ENCODE data around the gene IBTK.
"Not testable (repeated sequence)": the region's sequence is repeated elsewhere in the genome, so short reads cannot be mapped to it uniquely, and the experiment has no call there.

Gene IBTK

DNA sequence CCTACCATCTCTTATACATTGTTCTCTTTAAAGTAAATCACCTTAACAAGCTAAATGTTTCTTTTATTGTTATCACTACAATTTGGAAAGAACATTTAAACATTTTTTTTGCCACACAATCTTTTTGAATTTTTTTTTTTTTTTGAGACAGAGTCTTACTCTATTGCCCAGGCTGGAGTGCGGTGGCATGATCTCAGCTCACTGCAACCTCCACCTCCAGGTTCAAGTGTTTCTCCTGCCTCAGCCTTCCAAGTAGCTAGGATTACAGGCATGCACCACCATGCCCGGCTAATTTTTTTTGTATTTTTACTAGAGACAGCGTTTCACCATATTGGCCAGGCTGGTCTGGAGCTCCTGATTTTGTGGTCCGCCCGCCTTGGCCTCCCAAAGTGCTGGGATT is 50.3 kb downstream of the IBTK start:
- H3K36me3 ChIP-seq (ENCODE audit: control insufficient read depth, low read depth, low read length): peaks cover 74% of the 10 kb centered on the region
- not testable (repeated sequence) for H3K27me3 ChIP-seq (ENCODE audit: control insufficient read depth, insufficient read depth, low read length); H3K4me3 ChIP-seq (ENCODE audit: low read length)

GRCh38 chr6:82196161-82196560 is 51.4 kb downstream of the IBTK start:
- H3K27me3 ChIP-seq (ENCODE audit: control insufficient read depth, insufficient read depth, low read length): no peaks in the 10 kb centered on the region
- H3K36me3 ChIP-seq (ENCODE audit: control insufficient read depth, low read depth, low read length): peaks cover 76% of the 10 kb centered on the region
- no peak overlapping the region for H3K9ac ChIP-seq (ENCODE audit: low read length)
- no peak overlapping the region for H3K4me3 ChIP-seq (ENCODE audit: low read length)
- no peaks in the 10 kb centered on the region for H3K9me3 ChIP-seq (ENCODE audit: control insufficient read depth, low read depth, low read length)
- no peaks in the 10 kb centered on the region for H3K4me1 ChIP-seq (ENCODE audit: control insufficient read depth, low read depth, low read length)
- H3K27ac ChIP-seq (ENCODE audit: low read length): no peak overlapping the region

More for the DNA sequence above, 50.3 kb downstream of the IBTK start:
- not testable (repeated sequence) for H3K4me1 ChIP-seq (ENCODE audit: control insufficient read depth, low read depth, low read length); H3K27ac ChIP-seq (ENCODE audit: low read length); H3K9ac ChIP-seq (ENCODE audit: low read length); H3K9me3 ChIP-seq (ENCODE audit: control insufficient read depth, low read depth, low read length)

DNA sequence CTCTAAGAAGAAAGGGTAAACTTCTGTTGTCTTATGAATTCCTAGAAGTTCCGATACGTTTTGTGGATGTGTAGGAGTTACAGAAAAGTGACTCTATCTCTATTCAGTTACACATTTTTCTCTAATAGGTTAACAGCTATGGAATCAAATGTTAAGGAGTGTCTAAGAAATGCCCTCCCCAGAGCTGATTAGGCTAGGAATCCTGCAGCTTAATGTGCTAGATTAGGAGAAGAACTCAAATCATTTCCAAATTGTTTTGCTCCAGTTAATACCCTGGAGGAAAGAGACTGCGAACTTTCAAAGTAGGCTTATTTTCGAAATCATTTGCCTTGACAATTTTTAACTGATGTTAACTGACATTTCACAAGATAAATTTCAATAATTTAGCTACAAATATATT is 51.9 kb downstream of the IBTK start:
- H3K27ac ChIP-seq (ENCODE audit: low read length): no peak overlapping the region
- H3K27me3 ChIP-seq (ENCODE audit: control insufficient read depth, insufficient read depth, low read length): no peaks in the 10 kb centered on the region
- no peak overlapping the region for H3K4me3 ChIP-seq (ENCODE audit: low read length)
- H3K9me3 ChIP-seq (ENCODE audit: control insufficient read depth, low read depth, low read length): no peaks in the 10 kb centered on the region
- H3K4me1 ChIP-seq (ENCODE audit: control insufficient read depth, low read depth, low read length): no peaks in the 10 kb centered on the region
- H3K9ac ChIP-seq (ENCODE audit: low read length): no peak overlapping the region
- H3K36me3 ChIP-seq (ENCODE audit: control insufficient read depth, low read depth, low read length): peaks cover 77% of the 10 kb centered on the region

DNA sequence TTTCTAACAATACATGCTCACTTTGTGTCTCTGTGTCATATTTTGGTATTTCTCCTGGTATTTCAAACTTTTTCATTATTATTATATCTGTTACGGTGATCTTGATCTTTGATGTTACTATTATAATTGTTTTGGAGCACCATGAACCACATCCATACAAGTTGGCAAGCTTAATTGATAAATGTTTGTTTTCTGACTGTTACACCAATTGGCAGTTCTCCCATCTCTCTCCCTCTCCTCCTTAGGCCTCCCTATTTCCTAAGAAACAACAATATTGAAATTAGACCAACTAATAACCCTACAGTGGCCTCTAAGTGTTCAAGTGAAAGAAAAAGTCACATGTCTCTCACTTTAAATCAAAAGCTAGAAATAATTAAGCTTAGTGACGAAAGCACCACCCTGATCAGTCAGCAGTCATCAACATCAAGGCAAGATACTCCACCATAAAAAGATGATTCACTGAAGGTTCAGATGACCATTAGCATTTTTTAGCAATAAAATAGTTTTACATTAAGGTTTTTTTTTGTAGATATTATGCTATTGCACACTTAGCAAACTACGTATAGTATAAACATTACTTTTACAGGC is 61.5 kb downstream of the IBTK start:
- Histone ChIP-seq H3K9ac (ENCODE audit: low read length) (no peak overlapping the region), H3K27ac (ENCODE audit: low read length) (no peak overlapping the region), H3K36me3 (ENCODE audit: control insufficient read depth, low read depth, low read length) (peaks cover 34% of the 10 kb centered on the region), H3K27me3 (ENCODE audit: control insufficient read depth, insufficient read depth, low read length) (no peaks in the 10 kb centered on the region), H3K4me1 (ENCODE audit: control insufficient read depth, low read depth, low read length) (no peaks in the 10 kb centered on the region), H3K9me3 (ENCODE audit: control insufficient read depth, low read depth, low read length) (no peaks in the 10 kb centered on the region), H3K4me3 (ENCODE audit: low read length) (no peak overlapping the region)

GRCh38 chr6:82183642-82184282 is 63.8 kb downstream of the IBTK start:
- Histone ChIP-seq H3K4me3 (ENCODE audit: low read length) (no peak overlapping the region), H3K9me3 (ENCODE audit: control insufficient read depth, low read depth, low read length) (no peaks in the 10 kb centered on the region), H3K4me1 (ENCODE audit: control insufficient read depth, low read depth, low read length) (no peaks in the 10 kb centered on the region), H3K9ac (ENCODE audit: low read length) (no peak overlapping the region), H3K36me3 (ENCODE audit: control insufficient read depth, low read depth, low read length) (peaks cover 25% of the 10 kb centered on the region), H3K27me3 (ENCODE audit: control insufficient read depth, insufficient read depth, low read length) (no peaks in the 10 kb centered on the region), H3K27ac (ENCODE audit: low read length) (no peak overlapping the region)

GRCh38 chr6:82182756-82183155 is 64.8 kb downstream of the IBTK start:
- Histone ChIP-seq H3K27me3 (ENCODE audit: control insufficient read depth, insufficient read depth, low read length) (no peaks in the 10 kb centered on the region), H3K36me3 (ENCODE audit: control insufficient read depth, low read depth, low read length) (peaks cover 22% of the 10 kb centered on the region), H3K9me3 (ENCODE audit: control insufficient read depth, low read depth, low read length) (no peaks in the 10 kb centered on the region), H3K4me3 (ENCODE audit: low read length) (no peak overlapping the region), H3K4me1 (ENCODE audit: control insufficient read depth, low read depth, low read length) (no peaks in the 10 kb centered on the region), H3K27ac (ENCODE audit: low read length) (no peak overlapping the region), H3K9ac (ENCODE audit: low read length) (no peak overlapping the region)

DNA sequence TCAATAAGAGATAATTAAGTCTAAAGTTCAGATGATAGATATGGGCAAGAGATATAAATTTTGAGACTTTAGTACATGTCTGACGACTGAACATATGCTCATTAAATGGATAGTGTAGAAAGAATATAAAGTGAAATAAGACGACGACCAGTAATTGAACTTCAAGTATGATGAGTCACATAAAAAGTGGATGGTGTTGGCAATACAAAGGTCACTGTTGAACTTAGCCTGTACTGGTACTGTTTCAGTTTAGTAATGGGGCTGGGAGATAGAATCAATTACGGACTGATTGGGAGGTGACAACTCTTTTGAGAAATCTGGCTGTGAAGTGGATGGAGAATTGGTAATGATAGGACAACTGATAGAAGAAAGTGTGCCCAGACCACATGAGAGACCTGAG is 68.1 kb downstream of the IBTK start:
- Histone ChIP-seq H3K27me3 (ENCODE audit: control insufficient read depth, insufficient read depth, low read length) (no peaks in the 10 kb centered on the region), H3K9me3 (ENCODE audit: control insufficient read depth, low read depth, low read length) (no peaks in the 10 kb centered on the region), H3K36me3 (ENCODE audit: control insufficient read depth, low read depth, low read length) (peaks cover 15% of the 10 kb centered on the region), H3K27ac (ENCODE audit: low read length) (no peak overlapping the region), H3K4me1 (ENCODE audit: control insufficient read depth, low read depth, low read length) (no peaks in the 10 kb centered on the region), H3K9ac (ENCODE audit: low read length) (no peak overlapping the region), H3K4me3 (ENCODE audit: low read length) (no peak overlapping the region)

- H3K4me3 ChIP-seq (ENCODE audit: low read length): no peak overlapping the region
- H3K27me3 ChIP-seq (ENCODE audit: control insufficient read depth, insufficient read depth, low read length): no peaks in the 10 kb centered on the region
- H3K27ac ChIP-seq (ENCODE audit: low read length): no peak overlapping the region
- no peak overlapping the region for H3K9ac ChIP-seq (ENCODE audit: low read length)
- no peaks in the 10 kb centered on the region for H3K4me1 ChIP-seq (ENCODE audit: control insufficient read depth, low read depth, low read length)
- H3K36me3 ChIP-seq (ENCODE audit: control insufficient read depth, low read depth, low read length): peaks cover 15% of the 10 kb centered on the region
- H3K9me3 ChIP-seq (ENCODE audit: control insufficient read depth, low read depth, low read length): no peaks in the 10 kb centered on the region
Observed at GRCh38 chr6:82178759-82179112, 68.8 kb downstream of the IBTK start.

DNA sequence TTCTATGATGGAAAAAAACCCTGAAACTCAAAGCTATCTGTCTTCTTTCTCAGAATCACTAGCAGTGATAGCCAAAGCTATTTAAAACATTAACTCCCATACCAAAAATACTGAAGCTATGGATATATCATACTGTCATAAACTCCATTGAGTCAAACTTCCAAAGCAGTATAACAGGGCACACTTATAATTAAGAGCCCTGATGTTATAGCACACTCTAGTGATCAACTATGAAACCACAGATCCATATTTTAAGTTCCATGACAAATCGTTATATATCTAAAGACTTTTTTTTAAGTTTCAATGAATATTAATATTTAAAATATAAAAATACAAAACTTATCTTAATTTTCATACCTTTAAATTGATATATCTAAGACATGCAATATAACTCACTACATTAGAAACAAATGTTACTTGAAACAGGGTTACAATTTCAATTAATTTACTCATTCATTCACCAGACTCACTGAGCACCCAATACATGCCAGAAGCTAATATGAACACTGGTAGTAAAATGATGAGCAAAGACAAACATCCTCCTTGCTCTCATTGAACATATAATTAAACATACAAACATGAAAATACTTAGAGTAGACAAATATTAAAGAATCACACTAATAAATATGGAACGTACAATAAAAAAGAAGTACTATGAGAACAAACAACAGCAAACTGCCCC is 69.3 kb downstream of the IBTK start:
- no peaks in the 10 kb centered on the region for H3K4me1 ChIP-seq (ENCODE audit: control insufficient read depth, low read depth, low read length)
- H3K36me3 ChIP-seq (ENCODE audit: control insufficient read depth, low read depth, low read length): peaks cover 13% of the 10 kb centered on the region
- H3K9ac ChIP-seq (ENCODE audit: low read length): no peak overlapping the region
- H3K27ac ChIP-seq (ENCODE audit: low read length): no peak overlapping the region
- no peaks in the 10 kb centered on the region for H3K27me3 ChIP-seq (ENCODE audit: control insufficient read depth, insufficient read depth, low read length)
- H3K9me3 ChIP-seq (ENCODE audit: control insufficient read depth, low read depth, low read length): no peaks in the 10 kb centered on the region
- H3K4me3 ChIP-seq (ENCODE audit: low read length): no peak overlapping the region

DNA sequence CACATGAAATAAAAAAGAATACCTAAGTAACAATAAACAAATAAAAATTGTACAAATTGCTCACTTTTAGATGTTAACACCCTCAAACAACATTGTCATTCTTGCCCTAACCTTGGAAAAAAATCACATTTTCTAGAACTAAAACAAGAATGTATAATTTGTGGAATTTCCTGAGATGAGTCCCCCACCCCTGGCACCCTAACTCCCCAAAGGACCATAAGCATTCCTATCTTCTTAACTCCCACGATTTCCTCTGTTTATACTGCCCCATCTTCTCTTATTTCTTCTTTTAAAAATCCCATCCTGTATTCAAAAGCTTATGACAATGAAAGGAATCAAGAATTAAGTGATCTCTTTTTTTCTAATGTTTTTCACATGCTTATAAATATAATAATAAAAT is 70.9 kb downstream of the IBTK start:
- no peak overlapping the region for H3K9ac ChIP-seq (ENCODE audit: low read length)
- H3K27ac ChIP-seq (ENCODE audit: low read length): no peak overlapping the region
- H3K9me3 ChIP-seq (ENCODE audit: control insufficient read depth, low read depth, low read length): no peaks in the 10 kb centered on the region
- no peak overlapping the region for H3K4me3 ChIP-seq (ENCODE audit: low read length)
- no peaks in the 10 kb centered on the region for H3K27me3 ChIP-seq (ENCODE audit: control insufficient read depth, insufficient read depth, low read length)
- peaks cover 27% of the 10 kb centered on the region for H3K36me3 ChIP-seq (ENCODE audit: control insufficient read depth, low read depth, low read length)
- no peaks in the 10 kb centered on the region for H3K4me1 ChIP-seq (ENCODE audit: control insufficient read depth, low read depth, low read length)

- no peaks in the 10 kb centered on the region for H3K9me3 ChIP-seq (ENCODE audit: control insufficient read depth, low read depth, low read length)
- H3K9ac ChIP-seq (ENCODE audit: low read length): no peak overlapping the region
- H3K36me3 ChIP-seq (ENCODE audit: control insufficient read depth, low read depth, low read length): peaks cover 32% of the 10 kb centered on the region
- H3K4me3 ChIP-seq (ENCODE audit: low read length): no peak overlapping the region
- H3K4me1 ChIP-seq (ENCODE audit: control insufficient read depth, low read depth, low read length): no peaks in the 10 kb centered on the region
- no peaks in the 10 kb centered on the region for H3K27me3 ChIP-seq (ENCODE audit: control insufficient read depth, insufficient read depth, low read length)
- no peak overlapping the region for H3K27ac ChIP-seq (ENCODE audit: low read length)
Observed at GRCh38 chr6:82172594-82172993, 75.0 kb downstream of the IBTK start.
